ENCODE results near the gene GRIA3.
"Not testable (repeated sequence)": the region's sequence is repeated elsewhere in the genome, so short reads cannot be mapped to it uniquely, and the experiment has no call there.

Gene GRIA3

GRCh38 chrX:123476611-123477219 lies 292.6 kb downstream of the GRIA3 start:
- no peak for DNase-seq

DNA sequence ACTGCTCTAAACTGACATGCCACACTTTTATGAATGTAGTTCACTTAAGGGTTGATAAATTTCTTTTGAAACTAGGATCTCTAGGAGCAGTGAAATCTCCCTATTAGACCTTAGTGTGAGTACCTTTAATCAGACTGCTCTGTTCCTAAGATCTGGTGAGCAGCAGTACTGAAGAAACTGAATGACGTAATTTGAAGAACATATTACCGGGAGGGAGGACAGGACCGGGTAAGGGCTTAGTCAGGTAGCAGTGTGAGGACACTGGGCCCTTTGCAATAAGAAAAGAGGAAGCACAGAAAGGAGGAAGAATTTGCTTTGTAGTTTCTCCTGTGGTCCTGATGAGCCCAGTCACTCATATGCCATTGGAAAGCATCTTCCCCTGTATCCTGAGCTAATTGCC lies 293.6 kb downstream of the GRIA3 start:
- DNase-seq = no peak

GRCh38 chrX:123481913-123482851 lies 298.1 kb downstream of the GRIA3 start:
- no peak for DNase-seq

- no peak for DNase-seq
Observed at GRCh38 chrX:123486297-123486696, 302.2 kb downstream of the GRIA3 start.

GRCh38 chrX:123487236-123487635 lies 303.2 kb downstream of the GRIA3 start:
- DNase-seq = no peak

DNA sequence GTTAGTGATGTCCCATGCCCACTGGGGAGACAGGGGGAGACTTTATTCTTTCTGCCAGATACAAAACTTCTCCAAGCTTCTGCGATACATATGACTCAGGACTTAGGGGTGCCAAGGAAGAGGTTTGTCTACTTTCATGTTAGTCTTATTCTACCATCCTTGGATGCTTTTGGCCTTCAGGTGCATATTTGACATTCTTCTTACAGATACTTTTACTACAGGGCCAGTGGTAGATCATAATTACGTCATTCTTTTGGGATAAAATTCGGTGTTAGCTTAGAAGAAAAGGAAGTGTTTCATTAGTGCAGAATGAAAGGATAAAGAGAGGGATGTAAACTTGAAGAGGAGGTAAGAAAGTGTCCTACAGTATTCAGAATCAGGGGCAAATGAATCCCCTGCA lies 303.6 kb downstream of the GRIA3 start:
- no peak for DNase-seq

GRCh38 chrX:123489011-123489410 lies 304.9 kb downstream of the GRIA3 start:
- no peak for DNase-seq

- no peak for DNase-seq
Observed at GRCh38 chrX:123493857-123494256, 309.8 kb downstream of the GRIA3 start.

DNA sequence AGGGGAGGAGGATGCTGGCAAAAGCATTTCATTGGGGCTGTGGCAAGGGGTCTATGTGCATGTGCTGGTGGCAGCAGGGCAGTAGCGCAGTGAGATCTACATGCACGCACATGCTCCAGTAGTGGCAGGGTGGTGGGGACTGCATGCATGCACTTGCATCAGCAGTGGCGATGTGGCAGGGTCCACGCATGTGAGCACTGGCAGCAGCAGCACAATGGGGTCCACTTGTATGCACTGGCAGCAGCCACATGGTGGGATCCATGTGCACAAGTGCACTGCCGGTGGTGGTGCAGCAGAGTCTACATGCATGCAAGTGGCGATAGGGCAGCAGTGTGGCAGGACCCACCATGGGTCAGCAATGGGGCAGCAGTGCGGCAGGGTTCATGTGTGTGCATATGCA lies 315.7 kb downstream of the GRIA3 start:
- no peak for DNase-seq

DNA sequence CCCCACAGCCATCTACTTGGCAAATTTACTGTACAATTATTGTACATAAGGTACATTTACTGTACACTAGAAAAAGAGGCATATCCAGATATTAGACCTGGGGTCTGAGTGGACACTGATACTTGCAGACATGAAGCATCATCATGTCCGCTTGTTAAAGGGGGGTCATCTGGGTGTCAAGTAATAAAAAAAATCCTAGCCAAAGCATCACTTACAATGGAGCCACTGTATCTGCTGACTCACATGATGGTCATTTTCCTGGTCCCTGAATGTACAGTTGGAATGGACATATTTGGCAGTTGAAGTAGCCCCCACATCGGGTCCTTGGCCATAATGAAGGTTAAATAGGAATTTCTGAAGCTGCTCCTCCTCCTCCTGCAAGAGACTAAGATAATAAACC lies 320.0 kb downstream of the GRIA3 start:
- DNase-seq = no peak

GRCh38 chrX:123504630-123505270 lies 320.7 kb downstream of the GRIA3 start:
- no peak for DNase-seq

GRCh38 chrX:123513585-123514278 lies 329.7 kb downstream of the GRIA3 start:
- DNase-seq = no peak

- DNase-seq = not testable (repeated sequence)
Observed at GRCh38 chrX:123514279-123514640, 330.2 kb downstream of the GRIA3 start.

GRCh38 chrX:123518791-123519190 lies 334.7 kb downstream of the GRIA3 start:
- no peak for DNase-seq

DNA sequence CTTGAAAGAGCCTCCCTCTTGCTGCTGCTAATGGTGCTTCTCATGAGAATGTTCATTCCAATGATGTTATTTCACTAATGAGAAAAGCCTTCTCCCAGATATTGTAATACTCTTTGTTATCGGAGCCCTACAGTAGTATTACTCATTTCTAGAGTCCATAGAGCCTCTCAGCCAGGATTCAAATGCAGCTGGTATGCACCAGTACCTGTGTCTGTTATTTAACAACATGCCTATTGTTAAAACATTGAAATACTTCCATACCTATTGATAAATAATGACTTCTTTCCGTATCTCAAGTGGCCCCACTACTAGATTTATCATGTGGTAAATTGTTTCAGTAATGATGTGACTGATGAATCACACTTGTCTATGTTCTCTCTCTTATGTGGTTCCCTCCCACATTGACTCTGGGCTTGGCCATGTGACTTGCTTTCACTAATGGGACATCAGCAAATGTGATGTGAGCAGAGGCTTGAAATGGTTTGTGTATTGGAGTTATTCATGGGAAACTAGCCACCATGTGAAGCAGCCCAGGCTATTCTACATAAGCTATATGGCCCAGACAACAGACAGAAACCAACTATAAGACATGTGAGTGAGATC lies 341.1 kb downstream of the GRIA3 start:
- no peak for DNase-seq

DNA sequence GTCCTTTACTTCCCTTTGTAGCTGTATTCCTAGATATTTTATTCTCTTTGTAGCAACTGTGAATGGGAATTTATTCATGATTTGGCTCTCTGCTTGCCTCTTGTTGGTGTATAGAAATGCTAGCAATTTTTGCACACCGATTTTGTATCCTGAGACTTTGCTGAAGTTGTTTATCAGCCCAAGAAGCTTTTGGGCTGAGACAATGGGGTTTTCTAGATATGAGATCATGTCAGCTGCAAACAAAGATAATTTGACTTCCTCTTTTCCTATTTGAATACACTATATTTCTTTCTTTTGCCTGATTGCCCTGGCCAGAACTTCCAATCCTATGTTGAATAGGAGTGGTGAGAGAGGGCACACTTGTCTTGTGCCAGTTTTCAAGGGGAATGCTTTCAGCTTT lies 346.6 kb downstream of the GRIA3 start:
- DNase-seq = not testable (repeated sequence)
